ENCODE results near the gene BDP1. TPM values are rescaled to one million over a fixed set of nuclear protein-coding genes. Genes with fewer than 3 reads are reported as not detected.
A peak's percentile ranks its signal among the peaks of the same experiment; 100 is the strongest.
"Not testable (repeated sequence)": the region's sequence is repeated elsewhere in the genome, so short reads cannot be mapped to it uniquely, and the experiment has no call there.

BDP1 gene
- polyA plus RNA-seq, 2 donors = 5.8 to 9.1 TPM

DNA sequence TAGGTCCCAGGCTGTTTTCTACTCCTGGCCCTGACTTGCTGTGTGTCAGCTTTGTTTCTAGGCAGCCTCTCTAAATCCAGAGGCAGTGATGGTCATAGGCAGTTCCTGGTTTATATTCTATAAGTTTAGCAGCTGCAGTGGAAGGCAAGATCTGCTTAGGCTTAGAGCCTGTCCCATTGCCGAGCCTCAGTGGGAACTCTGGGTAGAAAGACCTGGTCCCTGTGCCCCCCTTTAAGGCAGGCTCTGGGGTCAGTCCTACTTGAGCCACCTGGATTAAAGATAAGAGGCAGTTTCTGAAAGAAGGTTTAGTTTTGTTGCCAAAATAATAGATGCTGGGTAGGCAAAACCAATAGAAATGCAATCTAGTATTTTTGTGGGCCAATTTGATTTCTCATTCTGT lies 145.3 kb downstream of the BDP1 start:
- H3K9me3 ChIP-seq (ENCODE audit: control insufficient read depth in 2 of 2, insufficient read depth in 1 of 2, low read depth in 1 of 2, low read length in 1 of 2) = no peaks in the 10 kb centered on the region
- no peak overlapping the region for H3K4me3 ChIP-seq (ENCODE audit: low read depth in 1 of 2, low read length in 2 of 2)
- H3K4me1 ChIP-seq (ENCODE audit: control insufficient read depth in 2 of 2, insufficient read depth in 2 of 2, low read length in 1 of 2) = no peaks in the 10 kb centered on the region
- peaks cover 7 to 8% of the 10 kb centered on the region in 2 donors for H3K36me3 ChIP-seq (ENCODE audit: control insufficient read depth in 2 of 2, insufficient read depth in 2 of 2, low read length in 1 of 2)
- peak overlapping the region; percentile 68 to 87 for H3K27ac ChIP-seq (ENCODE audit: low read depth in 2 of 2, low read length in 1 of 2)
- no peaks in the 10 kb centered on the region for H3K27me3 ChIP-seq (ENCODE audit: control insufficient read depth in 1 of 2, insufficient read depth in 2 of 2, low read length in 2 of 2)
- 99 to 100% methylated on average over 1 of the region's 1 CpG for WGBS, 2 donors

DNA sequence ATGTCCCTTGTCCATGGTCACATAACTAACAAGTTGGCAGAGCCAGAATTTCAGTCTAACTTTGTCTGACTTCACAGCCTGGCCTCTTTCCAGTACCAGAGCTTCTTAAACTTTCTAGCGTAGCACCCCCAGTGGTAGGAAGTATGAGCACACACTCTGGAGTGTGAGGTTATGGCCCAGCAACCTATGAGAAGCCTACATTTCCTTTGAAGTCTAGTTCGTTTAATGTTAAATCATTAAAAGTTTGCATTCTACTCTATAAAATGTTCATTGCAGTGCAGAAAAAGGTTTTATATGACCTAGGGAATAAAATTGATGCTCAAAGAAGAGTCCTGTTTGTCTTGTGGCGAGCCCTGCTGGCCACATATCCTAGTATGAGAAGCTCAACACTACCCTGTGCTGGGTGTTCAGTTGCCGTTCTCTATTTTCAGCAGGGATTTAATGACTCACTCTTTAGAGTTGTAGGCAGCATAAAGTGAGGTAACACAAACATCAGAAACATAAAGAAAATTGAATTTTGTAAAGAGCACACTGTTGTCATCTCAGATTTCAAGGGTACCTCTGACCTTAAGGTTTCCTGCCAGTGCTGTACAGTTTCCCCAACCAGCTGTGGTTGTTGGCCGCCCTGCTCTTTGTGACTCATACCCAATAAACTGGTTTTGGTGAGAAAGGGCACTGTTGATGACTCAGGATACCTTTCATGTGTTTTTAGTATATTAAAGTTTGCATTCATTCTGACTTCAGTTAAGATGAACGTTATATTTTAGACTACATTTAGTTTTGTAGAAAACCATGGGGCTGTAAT lies 146.0 kb downstream of the BDP1 start:
- Histone ChIP-seq H3K36me3 (ENCODE audit: control insufficient read depth in 2 of 2, insufficient read depth in 2 of 2, low read length in 1 of 2) (peaks cover 6 to 7% of the 10 kb centered on the region in 2 donors), H3K4me1 (ENCODE audit: control insufficient read depth in 2 of 2, insufficient read depth in 2 of 2, low read length in 1 of 2) (no peaks in the 10 kb centered on the region), H3K9me3 (ENCODE audit: control insufficient read depth in 2 of 2, insufficient read depth in 1 of 2, low read depth in 1 of 2, low read length in 1 of 2) (no peaks in the 10 kb centered on the region), H3K4me3 (ENCODE audit: low read depth in 1 of 2, low read length in 2 of 2) (no peak overlapping the region), H3K27ac (ENCODE audit: low read depth in 2 of 2, low read length in 1 of 2) (peak overlapping the region; percentile 68 to 87), H3K27me3 (ENCODE audit: control insufficient read depth in 1 of 2, insufficient read depth in 2 of 2, low read length in 2 of 2) (no peaks in the 10 kb centered on the region)
- WGBS, 2 donors = 34 to 42% methylated on average over 6 of the region's 6 CpGs

DNA sequence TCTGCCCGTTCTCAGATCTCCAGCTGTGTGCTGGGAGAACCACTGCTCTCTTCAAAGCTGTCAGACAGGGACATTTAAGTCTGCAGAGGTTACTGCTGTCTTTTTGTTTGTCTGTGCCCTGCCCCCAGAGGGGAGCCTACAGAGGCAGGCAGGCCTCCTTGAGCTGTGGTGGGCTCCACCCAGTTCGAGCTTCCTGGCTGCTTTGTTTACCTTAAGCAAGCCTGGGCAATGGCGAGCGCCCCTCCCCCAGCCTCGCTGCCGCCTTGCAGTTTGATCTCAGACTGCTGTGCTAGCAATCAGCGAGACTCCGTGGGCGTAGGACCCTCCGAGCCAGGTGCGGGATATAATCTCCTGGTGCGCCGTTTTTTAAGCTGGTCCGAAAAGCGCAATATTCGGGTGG lies 154.5 kb downstream of the BDP1 start:
- not testable (repeated sequence) for H3K4me3 ChIP-seq (ENCODE audit: low read depth in 1 of 2, low read length in 2 of 2); H3K9me3 ChIP-seq (ENCODE audit: control insufficient read depth in 2 of 2, insufficient read depth in 1 of 2, low read depth in 1 of 2, low read length in 1 of 2); H3K4me1 ChIP-seq (ENCODE audit: control insufficient read depth in 2 of 2, insufficient read depth in 2 of 2, low read length in 1 of 2); H3K36me3 ChIP-seq (ENCODE audit: control insufficient read depth in 2 of 2, insufficient read depth in 2 of 2, low read length in 1 of 2); H3K27ac ChIP-seq (ENCODE audit: low read depth in 2 of 2, low read length in 1 of 2); H3K27me3 ChIP-seq (ENCODE audit: control insufficient read depth in 1 of 2, insufficient read depth in 2 of 2, low read length in 2 of 2)
- WGBS, 2 donors = 92 to 94% methylated on average over 12 to 15 of the region's 16 CpGs

DNA sequence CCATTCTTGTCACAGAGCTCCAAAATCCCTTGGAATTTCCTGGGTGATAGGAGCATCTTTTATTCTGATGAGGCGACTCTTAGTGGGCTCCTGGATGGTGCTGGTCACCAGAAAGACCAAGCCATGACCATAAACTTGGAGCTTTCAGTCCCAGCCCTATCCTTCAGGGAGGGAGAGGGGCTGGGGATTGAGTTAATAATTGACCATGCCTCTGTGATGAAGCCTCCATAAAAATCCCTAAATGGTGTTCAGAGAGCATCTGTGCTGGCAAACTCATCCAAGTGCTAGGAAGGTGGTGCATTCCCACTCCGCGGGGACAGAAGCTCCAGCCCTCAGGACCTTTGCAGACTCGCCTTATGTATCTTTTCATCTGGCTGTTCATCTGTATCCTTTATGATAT lies 160.4 kb downstream of the BDP1 start:
- 73 to 94% methylated on average over 4 of the region's 4 CpGs for WGBS, 2 donors
- Histone ChIP-seq H3K9me3 (ENCODE audit: control insufficient read depth in 2 of 2, insufficient read depth in 1 of 2, low read depth in 1 of 2, low read length in 1 of 2) (no peaks in the 10 kb centered on the region), H3K27me3 (ENCODE audit: control insufficient read depth in 1 of 2, insufficient read depth in 2 of 2, low read length in 2 of 2) (no peaks in the 10 kb centered on the region), H3K36me3 (ENCODE audit: control insufficient read depth in 2 of 2, insufficient read depth in 2 of 2, low read length in 1 of 2) (peaks cover 3 to 6% of the 10 kb centered on the region in 2 donors), H3K4me3 (ENCODE audit: low read depth in 1 of 2, low read length in 2 of 2) (no peak overlapping the region), H3K27ac (ENCODE audit: low read depth in 2 of 2, low read length in 1 of 2) (no peak overlapping the region), H3K4me1 (ENCODE audit: control insufficient read depth in 2 of 2, insufficient read depth in 2 of 2, low read length in 1 of 2) (peaks cover 0 to 3% of the 10 kb centered on the region in 2 donors)

Other genes starting within 250 kb of the BDP1 start
- 10 to 100 TPM; 14.2 to 22.5 TPM for gene MCCC2, start 131.7 kb downstream of the BDP1 start, polyA plus RNA-seq